ENCODE measurements around the gene CMAS.

The CMAS gene

GRCh38 chr12:22029991-22030390, 16.0 kb upstream of the CMAS start:
- H3K27ac ChIP-seq, result no peak overlapping the region
- DNase-seq, result no peak

GRCh38 chr12:22032732-22033131, 13.3 kb upstream of the CMAS start:
- TF ChIP-seq CTCF (IDR thresholded peaks at IDR 0.05; ENCODE audit: low read depth, low read length), result no peak
- H3K27ac ChIP-seq, result no peak overlapping the region
- no peak for DNase-seq
- no peaks in the 10 kb centered on the region for H3K36me3 ChIP-seq
- no peak overlapping the region for H3K4me3 ChIP-seq (ENCODE audit: low read depth, low read length)
- no peaks in the 10 kb centered on the region for H3K9me3 ChIP-seq (ENCODE audit: severe bottlenecking)
- H3K27me3 ChIP-seq (ENCODE audit: insufficient read depth, low read depth, severe bottlenecking), result no peaks in the 10 kb centered on the region

More at GRCh38 chr12:22029991-22030390, 16.0 kb upstream of the CMAS start:
- H3K9me3 ChIP-seq (ENCODE audit: severe bottlenecking), result no peaks in the 10 kb centered on the region
- no peaks in the 10 kb centered on the region for H3K27me3 ChIP-seq (ENCODE audit: insufficient read depth, low read depth, severe bottlenecking)
- H3K36me3 ChIP-seq, result no peaks in the 10 kb centered on the region
- no peak overlapping the region for H3K4me3 ChIP-seq (ENCODE audit: low read depth, low read length)
- no peak for TF ChIP-seq CTCF (IDR thresholded peaks at IDR 0.05; ENCODE audit: low read depth, low read length)

- no peaks in the 10 kb centered on the region for H3K27me3 ChIP-seq (ENCODE audit: insufficient read depth, low read depth, severe bottlenecking)
- H3K4me3 ChIP-seq (ENCODE audit: low read depth, low read length), result no peak overlapping the region
- H3K36me3 ChIP-seq, result no peaks in the 10 kb centered on the region
- H3K27ac ChIP-seq, result no peak overlapping the region
- H3K9me3 ChIP-seq (ENCODE audit: severe bottlenecking), result no peaks in the 10 kb centered on the region
- no peak for DNase-seq
- TF ChIP-seq CTCF (IDR thresholded peaks at IDR 0.05; ENCODE audit: low read depth, low read length), result no peak
These were observed 11.1 kb upstream of the CMAS start for GRCh38 chr12:22034709-22035506.

- H3K27me3 ChIP-seq (ENCODE audit: insufficient read depth, low read depth, severe bottlenecking), result no peaks in the 10 kb centered on the region
- no peak for DNase-seq
- no peaks in the 10 kb centered on the region for H3K9me3 ChIP-seq (ENCODE audit: severe bottlenecking)
- H3K27ac ChIP-seq, result no peak overlapping the region
- TF ChIP-seq CTCF (IDR thresholded peaks at IDR 0.05; ENCODE audit: low read depth, low read length), result no peak
- H3K4me3 ChIP-seq (ENCODE audit: low read depth, low read length), result no peak overlapping the region
- no peaks in the 10 kb centered on the region for H3K36me3 ChIP-seq
These were observed 8.1 kb upstream of the CMAS start for GRCh38 chr12:22037947-22038346.

DNA sequence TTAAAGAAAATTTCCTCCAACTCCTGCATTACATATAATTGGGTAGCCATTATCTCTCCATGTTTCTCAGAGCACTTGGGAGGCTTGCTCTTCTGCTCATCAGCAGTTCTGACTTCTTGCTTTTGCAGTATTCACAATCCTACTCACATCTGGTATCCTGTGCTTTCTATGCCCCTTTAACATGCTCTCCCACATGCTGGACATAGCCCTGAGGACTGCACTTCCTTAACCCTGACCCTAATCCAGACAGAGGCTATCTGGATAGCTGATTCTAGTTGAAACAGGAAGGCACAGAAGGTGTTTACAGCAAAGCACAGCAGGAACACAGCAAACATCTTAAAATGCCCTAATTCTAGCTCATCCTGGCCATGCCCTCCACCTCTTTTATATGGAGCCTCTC, 7.3 kb upstream of the CMAS start:
- Histone ChIP-seq H3K4me3 (ENCODE audit: low read depth, low read length) (no peak overlapping the region), H3K27me3 (ENCODE audit: insufficient read depth, low read depth, severe bottlenecking) (no peaks in the 10 kb centered on the region), H3K27ac (no peak overlapping the region), H3K9me3 (ENCODE audit: severe bottlenecking) (no peaks in the 10 kb centered on the region), H3K36me3 (no peaks in the 10 kb centered on the region)
- TF ChIP-seq CTCF (IDR thresholded peaks at IDR 0.05; ENCODE audit: low read depth, low read length), result no peak
- DNase-seq, result no peak

- no peaks in the 10 kb centered on the region for H3K27me3 ChIP-seq (ENCODE audit: insufficient read depth, low read depth, severe bottlenecking)
- no peaks in the 10 kb centered on the region for H3K36me3 ChIP-seq
- no peaks in the 10 kb centered on the region for H3K9me3 ChIP-seq (ENCODE audit: severe bottlenecking)
- H3K27ac ChIP-seq, result no peak overlapping the region
- H3K4me3 ChIP-seq (ENCODE audit: low read depth, low read length), result no peak overlapping the region
- no peak for DNase-seq
- no peak for TF ChIP-seq CTCF (IDR thresholded peaks at IDR 0.05; ENCODE audit: low read depth, low read length)
These were observed 6.7 kb upstream of the CMAS start for GRCh38 chr12:22039361-22039760.
